IMR-90 (cell line): ENCODE data around the gene GABRD.

Experiments
- FOS ChIP-seq: fragments of 150-350 bp; IDR thresholded peaks from 2 replicates; pipeline ENCODE4 v1.6.1; 2016; ENCODE audit warnings: low read depth, low read length
- POLR2A ChIP-seq: IDR thresholded peaks from 2 replicates; pipeline ENCODE4 v1.6.1; 2012; ENCODE audit warnings: mild to moderate bottlenecking, low read depth, low read length
- RAD21 ChIP-seq: IDR thresholded peaks from 2 replicates; pipeline ENCODE4 v1.6.1; 2012; ENCODE audit warnings: low read length, improper control_type of control experiment
- RFX5 ChIP-seq: IDR thresholded peaks from 2 replicates; pipeline ENCODE4 v1.8.0; 2012; ENCODE audit warnings: low read depth, mild to moderate bottlenecking, low read length, moderate library complexity
- TF ChIP-seq, protein P1 (sequence below): conservative IDR thresholded peaks from 2 replicates; pipeline ENCODE4 v1.5.1; 2012; ENCODE audit warnings: mild to moderate bottlenecking, low read depth, low read length, improper control_type of control experiment

DNA sequence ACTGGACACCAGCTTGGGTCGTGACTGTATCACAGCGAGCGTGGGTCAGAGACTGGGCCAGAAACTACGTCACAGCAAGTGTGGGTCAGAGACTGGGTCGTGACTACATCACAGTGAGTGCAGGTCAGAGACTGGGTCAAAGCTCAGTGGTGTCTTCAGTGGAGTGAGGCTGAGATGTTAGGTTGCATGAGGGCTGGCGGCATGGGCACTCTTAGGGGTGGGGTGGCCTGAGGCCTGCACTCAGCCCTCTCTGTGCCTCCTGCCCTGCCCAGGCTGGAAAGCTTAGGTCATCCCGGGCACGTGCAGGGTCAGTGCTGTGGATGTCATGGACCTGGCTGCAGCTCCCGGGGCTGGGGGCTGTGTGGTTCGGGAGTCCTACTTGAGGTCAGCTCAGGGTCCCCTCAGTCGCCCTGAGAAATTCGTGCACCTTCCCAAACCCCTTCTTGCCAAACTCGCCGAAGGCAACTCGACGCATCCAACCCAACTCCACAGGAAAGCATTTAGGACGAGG is 34.5 kb upstream of the GABRD start:
- TF ChIP-seq POLR2A (no peak), FOS (no peak), RAD21 (no peak), RFX5 (no peak)
- TF ChIP-seq, protein P1, sequence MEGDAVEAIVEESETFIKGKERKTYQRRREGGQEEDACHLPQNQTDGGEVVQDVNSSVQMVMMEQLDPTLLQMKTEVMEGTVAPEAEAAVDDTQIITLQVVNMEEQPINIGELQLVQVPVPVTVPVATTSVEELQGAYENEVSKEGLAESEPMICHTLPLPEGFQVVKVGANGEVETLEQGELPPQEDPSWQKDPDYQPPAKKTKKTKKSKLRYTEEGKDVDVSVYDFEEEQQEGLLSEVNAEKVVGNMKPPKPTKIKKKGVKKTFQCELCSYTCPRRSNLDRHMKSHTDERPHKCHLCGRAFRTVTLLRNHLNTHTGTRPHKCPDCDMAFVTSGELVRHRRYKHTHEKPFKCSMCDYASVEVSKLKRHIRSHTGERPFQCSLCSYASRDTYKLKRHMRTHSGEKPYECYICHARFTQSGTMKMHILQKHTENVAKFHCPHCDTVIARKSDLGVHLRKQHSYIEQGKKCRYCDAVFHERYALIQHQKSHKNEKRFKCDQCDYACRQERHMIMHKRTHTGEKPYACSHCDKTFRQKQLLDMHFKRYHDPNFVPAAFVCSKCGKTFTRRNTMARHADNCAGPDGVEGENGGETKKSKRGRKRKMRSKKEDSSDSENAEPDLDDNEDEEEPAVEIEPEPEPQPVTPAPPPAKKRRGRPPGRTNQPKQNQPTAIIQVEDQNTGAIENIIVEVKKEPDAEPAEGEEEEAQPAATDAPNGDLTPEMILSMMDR: no peak
